SK-N-MC (cell line): ENCODE results near the gene ZNF319.

Experiments
- EZH2 ChIP-seq: fragments of 200-600 bp; sonication (generic); IDR thresholded peaks from one replicate; pipeline ENCODE4 v1.6.1; 2017; ENCODE audit warnings: antibody characterized with exemption
- POLR2AphosphoS5 ChIP-seq: IDR thresholded peaks from 2 replicates; pipeline ENCODE4 v1.6.1; 2012; ENCODE audit warnings: mild to moderate bottlenecking, low read depth, low read length, borderline replicate concordance

- TF ChIP-seq POLR2AphosphoS5 (no peak), EZH2 (no peak)
These were observed 37.8 kb upstream of the ZNF319 start for GRCh38 chr16:58038219-58038641.
